Ishikawa (cell line): ENCODE measurements around the gene SMYD3.

Experiments used
- CEBPB ChIP-seq: IDR thresholded peaks from 2 replicates; pipeline ENCODE4 v1.6.1; 2012
- CREB1 ChIP-seq: IDR thresholded peaks from 2 replicates; pipeline ENCODE4 v1.6.1; 2012; ENCODE audit warnings: low read depth
- EGR1 ChIP-seq: IDR thresholded peaks from 2 replicates; pipeline ENCODE4 v1.6.1; 2012
- EP300 ChIP-seq: IDR thresholded peaks from 2 replicates; pipeline ENCODE4 v1.6.1; 2012; ENCODE audit warnings: borderline replicate concordance
- FOXM1 ChIP-seq: IDR thresholded peaks from 2 replicates; pipeline ENCODE4 v1.6.1; 2012; ENCODE audit warnings: low read depth, borderline replicate concordance
- MAX ChIP-seq: IDR thresholded peaks from 2 replicates; pipeline ENCODE4 v1.6.1; 2012
- NFIC ChIP-seq: IDR thresholded peaks from 2 replicates; pipeline ENCODE4 v1.6.1; 2012
- RAD21 ChIP-seq: IDR thresholded peaks from 2 replicates; pipeline ENCODE4 v1.6.1; 2012; ENCODE audit warnings: low read depth
- REST ChIP-seq: IDR thresholded peaks from 2 replicates; pipeline ENCODE4 v1.6.1; 2012; ENCODE audit warnings: low read depth, mild to moderate bottlenecking
- TAF1 ChIP-seq: IDR thresholded peaks from 2 replicates; pipeline ENCODE4 v1.6.1; 2012; ENCODE audit warnings: low read depth, mild to moderate bottlenecking
- TCF12 ChIP-seq: IDR thresholded peaks from 2 replicates; pipeline ENCODE4 v1.6.1; 2012; ENCODE audit warnings: low read depth
- USF1 ChIP-seq: IDR thresholded peaks from 2 replicates; pipeline ENCODE4 v1.6.1; 2012
- YY1 ChIP-seq: IDR thresholded peaks from 2 replicates; pipeline ENCODE4 v1.6.1; 2012; ENCODE audit warnings: low read depth
- ZBTB7A ChIP-seq: IDR thresholded peaks from 2 replicates; pipeline ENCODE4 v1.6.1; 2012; ENCODE audit warnings: low read depth

GRCh38 chr1:245823408-245824147 lies 683.5 kb downstream of the SMYD3 start:
- no peak for TF ChIP-seq REST
- no peak for TF ChIP-seq MAX
- no peak for TF ChIP-seq RAD21
- no peak for TF ChIP-seq CEBPB
- no peak for TF ChIP-seq EP300
- TF ChIP-seq CREB1: no peak
- no peak for TF ChIP-seq USF1
- no peak for TF ChIP-seq TAF1
- TF ChIP-seq NFIC: no peak
- TF ChIP-seq EGR1: no peak
- TF ChIP-seq TCF12: no peak
- TF ChIP-seq FOXM1: no peak
- no peak for TF ChIP-seq YY1
- TF ChIP-seq ZBTB7A: no peak
